ENCODE data around the gene ASCL5.

Gene ASCL5

DNA sequence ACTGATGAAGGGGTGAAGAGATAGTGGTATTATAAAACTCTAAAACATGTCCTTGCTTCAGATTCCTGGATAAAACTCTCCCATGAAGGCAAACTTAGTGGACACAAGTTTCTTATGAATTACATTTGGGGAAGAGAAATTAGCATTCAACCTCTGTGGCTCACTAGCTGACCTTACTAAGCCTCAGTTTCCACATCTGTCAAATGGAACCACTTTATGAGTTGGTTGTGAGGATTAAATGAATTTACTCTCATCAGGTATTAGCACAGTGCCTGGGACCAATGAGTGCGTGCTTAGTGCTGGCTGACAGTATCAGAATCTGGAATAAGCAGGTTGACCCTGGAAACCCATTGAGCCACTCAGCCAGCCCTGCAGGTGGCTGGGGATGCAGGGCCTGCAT is 17.3 kb downstream of the ASCL5 start:
- DNase-seq = no peak

DNA sequence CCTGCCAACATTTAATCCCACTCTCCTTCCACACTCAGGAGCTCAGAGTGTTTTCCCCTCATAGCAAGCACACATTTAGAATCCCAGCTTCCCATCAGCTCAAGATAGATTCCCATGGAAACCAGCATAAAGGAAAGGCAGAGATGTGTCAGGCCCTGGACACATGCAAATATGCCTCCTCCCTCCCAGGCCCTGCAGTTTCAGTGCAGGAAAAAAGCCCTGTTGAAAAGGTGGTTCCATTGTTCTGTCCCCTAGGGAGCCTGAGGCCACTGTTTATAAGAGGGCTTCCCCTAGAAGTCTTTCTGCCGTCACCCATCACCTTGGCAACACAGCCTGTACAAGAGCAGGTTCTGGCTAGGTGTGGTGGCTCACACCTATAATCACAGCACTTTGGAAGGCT is 18.4 kb downstream of the ASCL5 start:
- DNase-seq = no peak

DNA sequence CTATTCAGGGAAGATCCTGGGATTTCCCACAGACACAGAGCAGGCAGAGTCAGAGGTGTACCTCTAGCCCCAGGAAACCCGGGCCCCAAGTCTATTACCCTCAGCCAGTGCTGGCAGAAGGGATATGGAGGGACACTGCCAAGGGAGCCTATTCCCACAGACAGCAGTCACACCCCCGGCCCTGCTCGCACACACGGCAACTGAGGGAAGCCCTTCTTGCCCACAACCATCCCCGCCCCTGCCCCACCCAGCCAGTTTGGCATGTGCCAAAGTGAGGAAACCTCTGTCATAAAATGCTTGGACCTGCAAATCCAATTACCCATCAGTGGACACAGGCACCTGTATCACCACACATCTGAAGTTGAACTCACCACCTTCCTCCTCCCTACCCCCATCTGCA is 21.3 kb downstream of the ASCL5 start:
- DNase-seq = no peak

GRCh38 chr1:201104141-201104540 is 22.8 kb downstream of the ASCL5 start:
- no peak for DNase-seq

- no peak for DNase-seq
Measured at GRCh38 chr1:201103666-201104065, 23.3 kb downstream of the ASCL5 start.

DNA sequence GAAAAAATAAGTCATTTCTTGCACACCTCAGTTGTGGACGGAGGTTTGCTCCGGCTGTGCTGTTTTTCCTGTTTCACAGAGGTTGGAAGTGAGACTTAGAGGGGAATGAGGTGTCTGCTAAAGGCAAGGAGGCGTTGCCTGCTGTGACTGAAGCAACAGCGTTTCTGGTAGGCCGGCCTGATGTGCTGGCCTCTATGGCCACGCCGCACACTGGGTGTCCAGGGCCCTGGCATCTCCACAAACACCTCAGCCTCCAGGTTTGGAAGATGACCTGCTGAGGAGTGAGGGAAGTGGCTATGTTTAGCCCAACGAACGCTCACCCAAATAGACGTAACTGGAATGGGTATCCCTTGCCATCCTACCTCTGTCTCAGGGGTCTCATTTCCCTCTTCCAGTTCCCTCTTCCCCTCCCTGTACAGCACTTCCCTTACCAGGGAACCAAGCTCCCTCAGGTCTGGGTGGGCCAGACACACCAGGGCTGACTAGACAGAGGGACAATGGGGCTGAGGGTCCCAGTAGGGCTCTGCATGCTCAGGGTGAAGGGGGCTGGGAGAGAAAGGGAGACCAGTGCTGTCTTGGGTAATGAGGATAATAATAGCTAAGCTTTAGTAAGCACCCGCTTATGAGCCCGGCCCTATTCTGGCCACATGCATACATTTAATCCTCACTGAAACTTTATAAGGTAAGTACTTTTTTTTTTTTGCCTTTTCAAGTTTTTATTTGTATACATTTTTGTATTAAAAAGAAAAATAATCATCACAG is 26.6 kb downstream of the ASCL5 start:
- no peak for DNase-seq

DNA sequence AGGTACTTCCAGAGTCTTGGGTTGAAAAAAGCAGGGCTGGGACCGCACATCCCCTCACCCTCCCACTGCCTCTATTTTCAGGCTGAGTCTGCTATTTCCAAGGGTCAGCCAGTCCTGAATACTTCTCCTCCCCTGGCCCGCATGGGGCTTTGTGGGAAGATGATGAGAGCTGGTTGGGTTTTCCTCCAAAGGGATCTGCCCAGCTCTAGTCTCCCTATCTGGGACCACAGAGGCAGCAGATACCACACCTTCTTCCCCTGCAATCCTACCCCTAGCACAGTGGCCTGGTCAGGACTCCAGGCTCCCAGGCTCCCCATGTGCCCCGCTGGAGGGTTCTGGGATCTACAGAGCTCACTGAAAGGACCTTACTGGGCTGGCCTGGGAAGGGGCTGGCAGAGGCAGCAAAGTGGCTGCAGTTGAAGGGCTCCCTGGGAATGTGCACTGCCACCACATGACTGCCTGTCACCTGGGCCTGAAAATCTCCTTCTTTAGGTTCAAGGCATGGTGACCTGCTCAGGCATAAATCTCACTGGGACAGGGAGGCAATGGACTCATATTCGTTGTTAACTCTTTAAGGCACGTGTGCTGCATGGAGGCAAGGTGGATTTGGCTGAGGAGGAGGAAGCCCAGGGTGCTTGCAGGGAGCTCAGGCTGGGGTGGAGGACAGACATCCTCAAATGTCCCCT is 27.8 kb downstream of the ASCL5 start:
- no peak for DNase-seq

GRCh38 chr1:201096977-201097856 is 29.8 kb downstream of the ASCL5 start:
- no peak for DNase-seq

DNA sequence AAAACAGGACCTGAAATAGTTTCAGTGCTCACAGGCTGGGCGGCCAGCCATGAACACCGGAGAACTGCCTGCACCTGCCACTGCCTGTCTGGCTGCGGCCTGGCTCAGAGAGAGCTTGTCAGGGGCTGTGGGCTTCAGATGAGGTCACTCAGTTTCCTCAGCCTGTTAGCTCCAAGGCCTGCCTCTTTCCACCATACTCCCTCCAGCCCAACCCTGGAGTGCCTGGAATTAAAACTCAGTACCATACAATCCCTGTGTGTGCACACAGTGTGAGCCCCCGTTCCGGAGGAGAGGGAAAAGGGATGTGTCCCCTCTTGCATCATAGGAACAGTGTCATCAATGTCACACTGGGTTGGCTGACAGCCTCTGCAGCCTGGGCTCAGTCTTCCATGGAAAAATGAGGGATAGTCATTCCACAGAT is 30.9 kb downstream of the ASCL5 start:
- DNase-seq = no peak

GRCh38 chr1:201095581-201095980 is 31.4 kb downstream of the ASCL5 start:
- DNase-seq = no peak

DNA sequence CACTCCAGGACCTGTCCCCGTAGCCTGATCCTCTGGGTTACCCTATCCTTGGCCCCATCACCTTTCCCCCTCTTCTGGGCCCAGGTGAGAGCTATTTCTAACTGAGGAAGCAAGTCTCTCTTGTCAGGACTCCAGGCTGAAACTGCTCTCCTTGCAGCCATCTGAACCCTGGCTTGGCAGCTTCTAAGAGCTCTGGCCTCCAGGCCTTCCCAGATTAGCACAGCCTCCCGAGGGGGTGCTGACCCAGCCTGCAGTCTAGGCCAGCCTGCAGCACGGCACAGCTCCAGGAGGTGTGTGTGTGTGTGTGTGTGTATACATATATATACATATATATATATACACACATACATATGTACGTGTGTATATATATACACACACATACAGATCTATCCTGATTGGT is 32.2 kb downstream of the ASCL5 start:
- no peak for DNase-seq

- no peak for DNase-seq
Measured at GRCh38 chr1:201093962-201094361, 33.0 kb downstream of the ASCL5 start.

GRCh38 chr1:201093561-201093960 is 33.4 kb downstream of the ASCL5 start:
- no peak for DNase-seq

GRCh38 chr1:201092738-201093137 is 34.2 kb downstream of the ASCL5 start:
- no peak for DNase-seq

- DNase-seq = no peak
Measured at GRCh38 chr1:201091256-201091655, 35.7 kb downstream of the ASCL5 start.

DNA sequence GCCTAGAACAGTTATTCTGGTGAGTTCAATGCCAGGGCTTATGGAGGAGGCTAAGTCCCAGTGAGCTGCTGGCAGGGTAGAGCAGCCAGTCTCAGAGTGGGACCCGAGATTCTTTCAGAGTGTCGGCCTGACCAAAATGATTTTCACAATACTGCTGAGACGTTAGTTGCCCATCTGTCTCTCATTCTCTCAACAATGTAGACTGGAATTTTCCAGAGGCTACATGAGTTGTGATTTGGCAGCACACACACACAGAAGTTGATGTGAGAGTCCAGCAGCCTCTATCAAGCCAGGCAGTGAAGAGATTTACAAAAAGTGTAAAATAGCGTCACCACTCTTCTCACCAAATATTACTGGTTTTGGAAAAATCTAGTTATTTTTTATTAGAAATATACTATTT is 36.4 kb downstream of the ASCL5 start:
- no peak for DNase-seq

DNA sequence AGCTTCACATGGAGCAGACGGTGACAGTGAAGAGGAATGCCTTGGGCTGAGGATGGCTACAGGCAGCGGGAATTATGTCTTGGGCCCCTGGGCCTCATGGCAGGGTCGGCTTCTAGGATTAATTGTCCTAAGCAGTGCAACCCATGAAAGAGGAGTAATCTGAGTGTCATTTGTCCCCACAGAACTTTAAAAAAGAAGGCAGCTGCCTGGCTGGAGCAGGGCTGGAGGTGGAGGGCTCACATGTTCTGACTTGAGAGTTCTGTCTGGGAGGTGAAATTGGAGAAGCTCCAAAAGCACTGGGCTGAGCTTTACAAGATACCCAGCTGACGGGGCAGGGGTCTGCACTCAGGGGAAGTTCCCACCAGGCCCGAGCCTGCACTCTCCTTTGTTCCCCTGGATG is 37.4 kb downstream of the ASCL5 start:
- DNase-seq = no peak

DNA sequence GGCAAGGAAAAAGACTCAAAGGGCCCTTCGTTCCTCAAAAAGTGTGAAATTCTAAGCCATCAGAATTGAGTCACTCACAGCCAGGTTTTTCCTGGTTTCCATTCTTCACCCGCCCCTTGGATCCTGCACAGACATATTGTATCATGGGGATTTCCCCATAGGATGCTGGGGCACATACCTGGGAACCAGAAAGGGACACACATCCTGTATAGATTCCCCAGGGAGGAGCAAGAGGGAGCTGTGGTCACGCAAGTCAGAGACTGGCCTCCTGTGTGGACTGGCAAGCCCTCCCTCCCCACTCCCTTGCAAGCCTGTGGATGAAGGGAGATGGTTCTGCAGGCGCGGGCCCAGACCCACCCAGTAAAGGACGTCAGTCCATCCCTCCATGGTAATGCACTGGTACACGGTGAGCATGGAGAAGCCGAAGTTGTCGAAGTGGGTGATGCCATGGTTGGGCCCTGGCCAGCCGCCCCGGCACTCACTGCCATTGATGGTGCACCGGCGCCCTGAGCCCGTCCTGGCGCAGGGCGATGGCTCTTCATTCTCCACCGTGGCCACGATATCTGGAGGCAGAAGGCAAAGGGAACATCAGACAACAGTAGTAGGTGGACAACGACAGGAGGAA is 38.0 kb downstream of the ASCL5 start:
- no peak for DNase-seq

DNA sequence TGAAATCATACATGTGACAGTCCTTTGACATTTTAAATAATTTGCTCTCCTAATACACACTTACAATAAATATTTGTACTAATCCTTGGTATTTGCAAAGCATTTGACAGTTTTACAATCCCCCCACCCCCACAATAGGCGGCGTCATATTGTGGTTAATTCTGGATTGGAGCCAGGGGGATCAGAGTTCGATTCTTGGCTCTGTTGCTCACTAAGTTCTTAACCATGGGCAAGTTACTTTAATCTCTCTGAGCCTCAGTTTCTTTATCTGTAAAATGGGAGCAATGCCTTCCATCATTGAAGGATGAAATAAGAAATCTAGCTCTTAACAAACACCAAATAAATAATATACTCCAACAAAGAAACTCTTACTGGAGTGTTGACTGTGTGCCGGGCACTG is 38.6 kb downstream of the ASCL5 start:
- no peak for DNase-seq

GRCh38 chr1:201085902-201086735 is 40.9 kb downstream of the ASCL5 start:
- DNase-seq = peak; percentile 11 to 29

GRCh38 chr1:201084295-201084694 is 42.7 kb downstream of the ASCL5 start:
- DNase-seq = no peak

GRCh38 chr1:201083741-201084140 is 43.2 kb downstream of the ASCL5 start:
- DNase-seq = no peak

Measured in stimulated activated CD4-positive, alpha-beta T cell treated with anti-CD3 and anti-CD28 coated beads, Interleukin-4, amount 100 ng/mL, for 4 hours (primary cell).